HG03060 (cell line): ENCODE measurements around the gene UCHL3.

Experiments
- ATAC-seq: cut with Tn5 transposase; IDR thresholded peaks from one replicate; pipeline ENCODE4 v1.9.1; 2021; ENCODE audit warnings: low read depth, moderate number of reproducible peaks; ENCODE audit not compliant: unreplicated experiment

The UCHL3 gene

GRCh38 chr13:75549262-75550158 is at the start of gene UCHL3:
Gene UCHL3, plus strand, starts transcription at chr13:75549791. Its CDS starts 30 bp downstream, at chr13:75549821.
- ATAC-seq, result peak; percentile 90

DNA sequence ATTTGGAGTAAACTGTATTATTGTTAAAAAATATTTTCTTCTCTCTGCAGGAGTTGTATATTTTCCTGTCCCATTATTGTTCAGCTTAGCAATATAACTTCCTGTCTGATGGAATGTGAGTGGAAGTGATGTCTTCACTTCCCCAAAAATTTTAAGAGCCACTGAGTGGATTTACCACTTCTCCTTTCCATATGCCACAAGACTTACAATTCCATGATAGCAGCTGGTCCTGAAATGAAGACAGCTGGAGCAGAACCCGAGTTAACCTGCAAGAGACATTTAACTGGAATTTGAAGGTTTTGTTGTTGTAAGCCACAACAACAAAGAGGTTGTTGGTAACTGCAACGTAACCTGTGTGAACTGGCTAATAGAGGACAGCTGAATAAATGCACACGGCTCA is 44.3 kb upstream of the UCHL3 start:
- ATAC-seq, result no peak

- ATAC-seq, result no peak
Observed at GRCh38 chr13:75506018-75506417, 43.6 kb upstream of the UCHL3 start.

- no peak for ATAC-seq
Observed at GRCh38 chr13:75507027-75508001, 42.3 kb upstream of the UCHL3 start.

DNA sequence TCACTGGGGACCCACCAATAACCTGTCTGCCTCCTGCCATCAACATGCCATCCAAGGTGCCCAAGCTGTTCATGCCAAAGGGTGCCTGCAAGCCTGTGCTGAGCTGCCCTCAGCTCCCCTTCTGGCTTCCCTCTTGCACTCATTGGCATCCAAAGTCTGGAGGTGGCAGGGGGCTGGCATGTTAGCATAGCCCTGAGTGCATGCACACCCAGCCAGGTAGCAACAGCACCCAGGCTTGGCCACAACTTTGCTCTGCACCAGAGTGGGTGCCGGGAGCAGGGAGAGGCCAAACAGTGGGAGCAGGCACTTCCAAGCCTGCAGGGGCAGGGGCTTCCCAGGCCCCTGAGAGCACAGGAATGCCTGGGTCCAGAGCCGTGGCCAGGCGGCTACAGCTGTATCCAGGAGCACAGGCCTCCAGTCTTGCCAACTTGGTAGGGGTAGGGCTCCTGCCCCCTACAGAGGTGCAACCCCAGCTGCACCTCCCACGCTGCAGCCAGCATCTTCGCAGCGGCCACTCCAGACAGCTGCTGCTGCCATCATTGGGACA is 41.5 kb upstream of the UCHL3 start:
- ATAC-seq, result no peak

DNA sequence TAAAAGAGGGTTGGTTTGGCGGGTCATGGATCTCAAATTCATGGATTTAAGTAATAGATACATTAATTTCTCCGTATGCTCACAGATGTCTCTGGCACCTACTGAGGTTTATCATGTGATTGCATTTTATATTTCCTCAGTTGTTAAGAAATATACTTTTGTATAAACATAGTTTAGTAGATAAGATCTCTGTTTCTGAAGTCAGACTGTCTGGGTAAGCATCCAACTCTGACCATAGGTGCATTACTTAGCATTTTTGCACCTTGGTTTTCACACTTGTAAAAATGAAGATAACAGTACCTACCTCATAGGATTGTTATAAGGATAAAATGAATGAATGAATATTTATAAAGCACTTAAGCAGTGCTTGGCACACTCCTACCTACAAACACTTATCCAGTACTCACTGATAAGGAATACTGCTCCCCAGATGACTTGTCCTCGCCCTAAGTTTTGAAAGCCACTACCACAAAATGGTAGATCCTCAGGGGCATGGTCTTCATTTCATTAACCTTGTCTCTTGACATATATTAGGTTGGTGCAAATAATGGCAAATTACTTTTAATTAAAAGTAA is 38.5 kb upstream of the UCHL3 start:
- ATAC-seq, result no peak

DNA sequence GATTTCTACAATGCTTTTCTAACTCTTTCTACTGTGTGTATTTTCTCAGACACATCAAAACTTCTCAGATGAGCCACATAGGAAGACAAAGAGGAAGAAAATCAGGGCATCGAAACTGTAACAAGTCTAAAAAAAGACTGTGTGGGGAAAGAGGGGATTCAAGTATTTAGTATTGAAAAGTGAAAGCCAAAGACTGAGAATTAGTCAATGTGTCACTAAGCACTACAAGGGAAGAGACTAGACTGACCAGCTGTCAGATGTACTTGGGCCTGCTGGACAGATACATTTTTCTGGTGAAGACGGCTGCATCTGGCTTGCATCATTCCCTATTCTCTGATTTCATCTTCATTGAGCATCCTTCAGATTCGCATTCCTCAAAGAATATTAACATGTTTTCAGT is 37.3 kb upstream of the UCHL3 start:
- peak; percentile 86 for ATAC-seq

GRCh38 chr13:75513271-75513670 is 36.3 kb upstream of the UCHL3 start:
- no peak for ATAC-seq

DNA sequence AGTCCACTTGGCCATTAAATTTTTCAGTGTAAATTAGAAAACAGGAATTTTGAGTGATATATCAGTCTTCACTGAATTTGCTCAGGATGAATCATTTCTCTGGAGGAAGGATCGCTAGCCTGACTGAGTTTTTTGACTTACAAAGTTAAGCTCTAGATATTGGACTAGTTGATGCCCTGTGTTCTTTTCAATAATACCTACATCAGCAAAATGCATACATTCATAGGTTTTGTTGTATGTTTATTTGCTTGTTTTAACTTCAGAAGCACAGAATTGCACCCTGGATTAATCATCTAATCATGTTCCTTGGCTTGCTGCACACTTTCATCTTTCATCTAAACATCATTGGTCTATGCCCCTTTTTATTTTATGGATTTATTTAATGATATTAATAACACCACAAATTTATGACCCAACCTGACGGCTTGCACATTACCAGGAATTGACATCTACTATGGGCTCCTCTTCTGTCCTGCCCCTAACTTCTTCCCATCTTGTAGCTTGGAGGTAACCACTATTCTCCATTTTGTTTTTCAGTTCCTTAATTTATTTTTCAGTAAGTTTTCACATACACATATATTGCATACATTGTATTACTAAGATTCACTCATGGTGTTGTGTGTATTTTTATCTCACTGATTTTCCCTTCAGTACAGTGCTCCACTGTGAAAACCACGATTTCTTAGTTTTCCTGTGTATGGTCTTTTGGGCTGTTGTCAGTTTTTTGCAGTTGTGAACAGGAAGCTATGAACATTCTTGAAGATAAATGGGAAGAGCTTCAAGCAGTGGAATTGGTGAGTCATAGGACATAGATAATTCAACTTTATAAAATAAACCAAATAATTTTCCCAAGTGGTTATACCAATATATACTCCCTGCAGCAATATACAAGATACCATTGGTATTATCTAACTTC is 35.3 kb upstream of the UCHL3 start:
- ATAC-seq, result no peak

DNA sequence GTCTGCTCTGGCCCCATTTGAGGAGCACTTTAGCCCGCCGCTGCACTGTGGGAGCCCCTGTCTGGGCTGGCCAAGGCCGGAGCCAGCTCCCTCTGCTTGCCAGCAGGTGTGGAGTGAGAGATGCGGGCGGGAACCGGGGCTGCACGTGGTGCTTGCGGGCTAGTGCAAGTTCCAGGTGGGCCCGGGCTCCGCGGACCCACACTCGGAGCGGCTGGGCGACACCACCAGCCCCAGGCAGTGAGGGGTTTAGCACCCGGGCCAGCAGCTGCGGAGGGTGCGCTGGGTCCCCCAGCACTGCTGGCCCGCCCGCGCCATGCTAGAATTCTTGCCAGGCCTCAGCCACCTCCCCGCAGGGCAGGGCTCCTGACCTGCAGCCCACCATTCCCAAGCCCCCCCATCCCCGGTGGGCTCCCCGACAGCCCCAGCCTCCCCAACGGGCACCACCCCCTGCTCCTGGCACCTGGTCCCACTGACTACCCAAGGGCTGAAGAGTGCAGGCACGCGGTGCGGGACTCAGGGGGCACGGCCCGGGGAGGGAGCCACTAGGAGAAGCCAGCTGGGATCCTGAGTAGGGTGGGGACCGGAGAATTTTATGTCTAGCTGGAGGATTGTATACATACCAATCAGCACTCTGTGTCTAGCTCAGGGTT is 31.0 kb upstream of the UCHL3 start:
- no peak for ATAC-seq

- no peak for ATAC-seq
Observed at GRCh38 chr13:75521956-75522355, 27.6 kb upstream of the UCHL3 start.

- no peak for ATAC-seq
Observed at GRCh38 chr13:75530549-75530961, 19.0 kb upstream of the UCHL3 start.

DNA sequence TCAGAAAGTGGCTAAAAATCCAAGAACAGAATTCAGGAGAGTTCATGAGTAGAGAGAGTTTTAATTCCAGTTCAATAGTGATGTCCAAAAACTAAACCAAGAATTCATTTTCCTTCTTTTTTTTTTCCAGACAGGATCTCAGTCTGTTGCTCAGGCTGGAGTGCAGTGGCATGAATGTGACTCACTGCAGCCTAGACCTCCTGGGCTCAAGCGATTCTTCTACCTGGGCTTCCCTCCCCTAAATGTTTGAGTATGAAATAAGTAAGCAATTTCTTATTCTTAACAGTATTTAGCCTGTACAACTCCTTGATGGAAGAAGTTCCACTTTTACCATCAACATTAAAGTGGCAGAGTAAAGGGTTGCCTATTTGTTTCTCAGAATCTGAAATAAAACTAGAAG is 15.7 kb upstream of the UCHL3 start:
- no peak for ATAC-seq

- ATAC-seq, result peak; percentile 89
Observed at GRCh38 chr13:75537401-75538365, 11.9 kb upstream of the UCHL3 start, which contains the start of gene COMMD6. Gene COMMD6, minus strand, starts transcription at chr13:75537841. Its CDS starts 36 bp downstream, at chr13:75537805.

DNA sequence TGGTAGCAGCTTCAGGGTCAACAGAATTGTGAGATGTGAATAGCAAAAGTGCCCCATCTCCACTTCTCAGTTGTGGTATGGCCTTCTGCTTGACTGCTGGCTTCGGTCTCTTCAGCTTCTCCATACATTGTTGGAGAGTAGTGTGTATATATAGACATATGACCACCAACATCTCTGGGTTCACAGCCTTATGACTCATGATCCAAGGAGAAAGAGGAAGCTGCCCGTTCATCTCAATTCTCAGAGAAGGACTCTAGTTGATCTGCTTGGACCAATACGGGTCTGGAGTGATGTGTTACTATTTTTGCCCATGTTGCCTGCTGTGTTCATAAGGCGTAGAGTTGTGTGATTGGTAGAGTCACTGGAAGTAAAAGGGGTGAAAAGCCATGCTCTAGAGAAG is 8.3 kb upstream of the UCHL3 start:
- no peak for ATAC-seq

DNA sequence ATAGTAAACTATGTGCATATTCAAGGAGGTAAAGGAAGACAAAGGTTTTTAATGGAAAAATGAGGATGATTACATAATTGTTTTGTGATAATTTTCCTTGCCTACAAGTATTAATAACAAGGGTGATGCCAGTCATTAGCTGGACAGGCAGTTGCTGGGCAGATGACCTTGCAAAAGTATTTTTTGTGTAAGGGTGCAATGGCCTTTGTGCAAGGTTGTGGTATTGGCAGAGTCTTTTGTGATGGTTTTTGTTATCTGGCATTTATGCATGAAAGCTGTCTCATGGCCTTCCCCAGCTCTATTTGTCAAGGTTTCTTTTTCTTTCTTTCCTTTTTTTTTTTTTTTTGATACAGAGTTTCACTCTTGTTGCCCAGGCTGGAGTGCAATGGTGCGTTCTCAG is 7.6 kb upstream of the UCHL3 start:
- ATAC-seq, result no peak

GRCh38 chr13:75544681-75545330 is 4.8 kb upstream of the UCHL3 start:
- no peak for ATAC-seq
